MM.1S (cell line): ENCODE results near the gene MT1B.

Experiments used
- DNase-seq: peaks from one replicate; pipeline ENCODE4 v3.0.0-alpha.2; 2015
- H2AFZ ChIP-seq: fragments of 300-600 bp; sonication (generic); 2 replicates; pipeline ENCODE4 v1.6.0; 2016; ENCODE audit warnings: antibody characterized with exemption, low read length
- H3F3A ChIP-seq: fragments of 300-600 bp; sonication (generic); 2 replicates; pipeline ENCODE4 v1.6.1; 2016; ENCODE audit warnings: mild to moderate bottlenecking, antibody characterized with exemption, low read length, moderate library complexity, mixed read lengths; ENCODE audit not compliant: insufficient read depth
- H3K27ac ChIP-seq: fragments of 300-600 bp; sonication (generic); 2 replicates; pipeline ENCODE4 v1.5.1; 2016; ENCODE audit warnings: mild to moderate bottlenecking, low read length
- H3K27me3 ChIP-seq: fragments of 300-600 bp; sonication (generic); replicated peaks from 2 replicates; pipeline ENCODE4 v1.6.0; 2016; ENCODE audit warnings: low read length; ENCODE audit not compliant: insufficient read depth
- H3K36me3 ChIP-seq: fragments of 300-600 bp; sonication (generic); replicated peaks from 2 replicates; pipeline ENCODE4 v1.6.1; 2016; ENCODE audit warnings: mild to moderate bottlenecking, low read length, mixed read lengths; ENCODE audit not compliant: insufficient read depth
- H3K4me1 ChIP-seq: fragments of 300-600 bp; sonication (generic); 2 replicates; pipeline ENCODE4 v1.6.1; 2016; ENCODE audit warnings: low read length, mixed read lengths
- H3K4me2 ChIP-seq: fragments of 300-600 bp; sonication (generic); 2 replicates; pipeline ENCODE4 v1.6.0; 2016; ENCODE audit warnings: low read depth, low read length
- H3K4me3 ChIP-seq: fragments of 300-600 bp; sonication (generic); 2 replicates; pipeline ENCODE4 v1.5.1; 2016; ENCODE audit warnings: low read length, mixed read lengths
- H3K79me2 ChIP-seq: fragments of 300-600 bp; sonication (generic); 2 replicates; pipeline ENCODE4 v1.6.1; 2016; ENCODE audit warnings: mixed run types, low read length, mixed read lengths
- H3K9ac ChIP-seq: fragments of 300-600 bp; sonication (generic); 2 replicates; pipeline ENCODE4 v1.6.1; 2016; ENCODE audit warnings: low read length, mixed read lengths
- H3K9me2 ChIP-seq: fragments of 300-600 bp; sonication (generic); replicated peaks from 2 replicates; pipeline ENCODE4 v1.6.1; 2016; ENCODE audit warnings: mild to moderate bottlenecking, low read length, mixed read lengths; ENCODE audit not compliant: insufficient read depth
- H3K9me3 ChIP-seq: fragments of 300-600 bp; sonication (generic); replicated peaks from 2 replicates; pipeline ENCODE4 v1.6.1; 2016; ENCODE audit warnings: mild to moderate bottlenecking, low read length, mixed read lengths; ENCODE audit not compliant: insufficient read depth
- H4K20me1 ChIP-seq: fragments of 300-600 bp; sonication (generic); 2 replicates; pipeline ENCODE4 v1.6.1; 2016; ENCODE audit warnings: mild to moderate bottlenecking, low read length, moderate library complexity, mixed read lengths; ENCODE audit not compliant: insufficient read depth
- CTCF ChIP-seq: fragments of 300-600 bp; sonication (generic); IDR thresholded peaks from 2 replicates; pipeline ENCODE4 v1.5.1; 2016; ENCODE audit warnings: antibody characterized with exemption, low read length, mixed read lengths
- EZH2 ChIP-seq: fragments of 300-600 bp; sonication (generic); optimal IDR thresholded peaks from 2 replicates; pipeline ENCODE3; 2017; ENCODE audit warnings: low read depth, mild to moderate bottlenecking, antibody characterized with exemption, low read length, mixed read lengths
- EZH2phosphoT487 ChIP-seq: fragments of 300-600 bp; sonication (generic); IDR thresholded peaks from 2 replicates; pipeline ENCODE4 v1.6.1; 2018; ENCODE audit warnings: antibody characterized with exemption, low read length

Gene MT1B

GRCh38 chr16:56630134-56630533 is 21.6 kb upstream of the MT1B start:
- no peak overlapping the region for H2AFZ ChIP-seq
- peak; percentile 22 for DNase-seq
- H4K20me1 ChIP-seq: no peaks in the 10 kb centered on the region
- H3K27me3 ChIP-seq: peaks cover 71% of the 10 kb centered on the region
- no peaks in the 10 kb centered on the region for H3K9me3 ChIP-seq
- TF ChIP-seq EZH2phosphoT487 (no peak), CTCF (peak; percentile 6; the same call in 1 of the 2 replicates), EZH2 (no peak)
- H3K9ac ChIP-seq: no peak overlapping the region
- H3F3A ChIP-seq: no peaks in the 10 kb centered on the region
- H3K79me2 ChIP-seq: no peaks in the 10 kb centered on the region
- no peaks in the 10 kb centered on the region for H3K4me1 ChIP-seq
- no peak overlapping the region for H3K4me2 ChIP-seq
- H3K9me2 ChIP-seq: no peaks in the 10 kb centered on the region
- H3K27ac ChIP-seq: no peak overlapping the region
- H3K36me3 ChIP-seq: no peaks in the 10 kb centered on the region
- no peak overlapping the region for H3K4me3 ChIP-seq

- H4K20me1 ChIP-seq: no peaks in the 10 kb centered on the region
- no peaks in the 10 kb centered on the region for H3K4me1 ChIP-seq
- no peak overlapping the region for H3K4me3 ChIP-seq
- H3K9me3 ChIP-seq: no peaks in the 10 kb centered on the region
- no peak overlapping the region for H3K4me2 ChIP-seq
- peaks cover 71% of the 10 kb centered on the region for H3K27me3 ChIP-seq
- H3K79me2 ChIP-seq: no peaks in the 10 kb centered on the region
- no peak overlapping the region for H3K27ac ChIP-seq
- H3K36me3 ChIP-seq: no peaks in the 10 kb centered on the region
- no peak overlapping the region for H2AFZ ChIP-seq
- DNase-seq: no peak
- no peak for TF ChIP-seq EZH2phosphoT487
- TF ChIP-seq CTCF: no peak
- TF ChIP-seq EZH2: no peak
- H3K9me2 ChIP-seq: no peaks in the 10 kb centered on the region
- no peak overlapping the region for H3K9ac ChIP-seq
- H3F3A ChIP-seq: no peaks in the 10 kb centered on the region
These were observed 20.5 kb upstream of the MT1B start for GRCh38 chr16:56631197-56631596.

GRCh38 chr16:56631832-56632155 is 19.9 kb upstream of the MT1B start:
- H3K79me2 ChIP-seq: no peaks in the 10 kb centered on the region
- no peaks in the 10 kb centered on the region for H4K20me1 ChIP-seq
- no peak for DNase-seq
- H3K27ac ChIP-seq: no peak overlapping the region
- no peak overlapping the region for H3K9ac ChIP-seq
- no peak overlapping the region for H3K4me3 ChIP-seq
- H3K36me3 ChIP-seq: no peaks in the 10 kb centered on the region
- H3K4me2 ChIP-seq: no peak overlapping the region
- H3K4me1 ChIP-seq: no peaks in the 10 kb centered on the region
- no peaks in the 10 kb centered on the region for H3K9me2 ChIP-seq
- peaks cover 71% of the 10 kb centered on the region for H3K27me3 ChIP-seq
- no peak for TF ChIP-seq CTCF
- no peak for TF ChIP-seq EZH2phosphoT487
- no peaks in the 10 kb centered on the region for H3F3A ChIP-seq
- H2AFZ ChIP-seq: no peak overlapping the region
- no peaks in the 10 kb centered on the region for H3K9me3 ChIP-seq
